Measurements from ENCODE around the gene SLC36A1. TPM values are rescaled to one million over a fixed set of nuclear protein-coding genes. Genes with fewer than 3 reads are reported as not detected.

SLC36A1 gene
- total and polyA plus RNA-seq, 9 donors = 1.9 to 9.7 (median 5.4) TPM

GRCh38 chr5:151461312-151461711 lies 13.9 kb downstream of the SLC36A1 start:
- intact Hi-C loops (cut with DNase I) = no loop called here
- TF ChIP-seq CTCF (IDR thresholded peaks at IDR 0.05) (no peak), EP300 (IDR thresholded peaks at IDR 0.05) (no peak), POLR2A (IDR thresholded peaks at IDR 0.05) (no peak)
- H3K27me3 ChIP-seq = no peaks in the 10 kb centered on the region
- no peaks in the 10 kb centered on the region for H3K4me1 ChIP-seq (ENCODE audit: insufficient read depth)
- WGBS, 3 donors = 92 to 97% (median 93%) methylated on average over 3 of the region's 3 CpGs
- no peak for DNase-seq
- H3K9me3 ChIP-seq = no peaks in the 10 kb centered on the region
- no peaks in the 10 kb centered on the region for H3K36me3 ChIP-seq
- no peak overlapping the region for H3K27ac ChIP-seq
- no peak overlapping the region for H3K4me3 ChIP-seq

- intact Hi-C loops (cut with DNase I) = no loop called here
- no peak for TF ChIP-seq CTCF (IDR thresholded peaks at IDR 0.05)
- TF ChIP-seq POLR2A (IDR thresholded peaks at IDR 0.05) = no peak
- TF ChIP-seq EP300 (IDR thresholded peaks at IDR 0.05) = no peak
- no peaks in the 10 kb centered on the region for H3K9me3 ChIP-seq
- H3K27me3 ChIP-seq = no peaks in the 10 kb centered on the region
- H3K4me1 ChIP-seq (ENCODE audit: insufficient read depth) = no peaks in the 10 kb centered on the region
- H3K27ac ChIP-seq = no peak overlapping the region
- no peaks in the 10 kb centered on the region for H3K36me3 ChIP-seq
- 49 to 67% (median 53%) methylated on average over 5 of the region's 5 CpGs for WGBS, 3 donors
- DNase-seq = no peak
- H3K4me3 ChIP-seq = no peak overlapping the region
Measured at GRCh38 chr5:151463137-151464029, 16.0 kb downstream of the SLC36A1 start.

GRCh38 chr5:151464101-151464500 lies 16.7 kb downstream of the SLC36A1 start:
- no peaks in the 10 kb centered on the region for H3K36me3 ChIP-seq
- H3K9me3 ChIP-seq = no peaks in the 10 kb centered on the region
- no peaks in the 10 kb centered on the region for H3K27me3 ChIP-seq
- 67 to 74% (median 70%) methylated on average over 4 of the region's 4 CpGs for WGBS, 3 donors
- H3K4me1 ChIP-seq (ENCODE audit: insufficient read depth) = no peaks in the 10 kb centered on the region
- no peak overlapping the region for H3K27ac ChIP-seq
- intact Hi-C loops (cut with DNase I) = no loop called here
- no peak for DNase-seq
- no peak overlapping the region for H3K4me3 ChIP-seq
- TF ChIP-seq EP300 (IDR thresholded peaks at IDR 0.05) (no peak), POLR2A (IDR thresholded peaks at IDR 0.05) (no peak), CTCF (IDR thresholded peaks at IDR 0.05) (no peak)

GRCh38 chr5:151465476-151465875 lies 18.1 kb downstream of the SLC36A1 start:
- Histone ChIP-seq H3K36me3 (no peaks in the 10 kb centered on the region), H3K27me3 (no peaks in the 10 kb centered on the region), H3K27ac (no peak overlapping the region), H3K4me1 (ENCODE audit: insufficient read depth) (no peaks in the 10 kb centered on the region), H3K9me3 (no peaks in the 10 kb centered on the region), H3K4me3 (no peak overlapping the region)
- intact Hi-C loops (cut with DNase I) = no loop called here
- 90 to 91% (median 91%) methylated on average over 4 of the region's 4 CpGs for WGBS, 3 donors
- no peak for DNase-seq
- no peak for TF ChIP-seq CTCF (IDR thresholded peaks at IDR 0.05)
- no peak for TF ChIP-seq POLR2A (IDR thresholded peaks at IDR 0.05)
- TF ChIP-seq EP300 (IDR thresholded peaks at IDR 0.05) = no peak

Data from ovary (tissue), 9 donors.